ENCODE results near the gene TTN. TPM values are rescaled to one million over a fixed set of nuclear protein-coding genes. Genes with fewer than 3 reads are reported as not detected.
A peak's percentile ranks its signal among the peaks of the same experiment; 100 is the strongest.

The TTN gene
- total RNA-seq, 1 experiment from 2014 or later = not detected

DNA sequence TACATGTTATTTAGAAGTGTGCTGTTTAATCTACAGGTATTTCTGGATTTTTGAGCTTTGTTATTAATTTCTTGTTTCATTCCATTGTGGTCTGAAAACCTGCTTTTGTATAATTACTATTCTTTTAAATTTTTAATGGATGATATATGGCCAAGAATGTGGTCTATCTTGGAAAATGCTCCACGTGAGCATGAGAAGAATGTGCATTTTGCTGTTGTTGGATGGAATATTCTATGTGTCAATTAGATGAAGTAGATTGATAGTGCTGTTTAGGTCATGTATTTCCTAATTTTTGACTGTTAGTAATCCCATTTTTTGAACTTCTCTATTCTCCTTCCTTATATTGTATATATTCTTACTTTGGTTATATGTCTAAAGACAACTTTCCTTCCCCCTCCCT, 19.9 kb upstream of the TTN start:
- Histone ChIP-seq H3K27me3 (no peaks in the 10 kb centered on the region), H3K36me3 (no peaks in the 10 kb centered on the region), H3K4me3 (no peak overlapping the region), H3K9me3 (no peaks in the 10 kb centered on the region)
- DNase-seq = no peak

GRCh38 chr2:178825183-178825582, 18.0 kb upstream of the TTN start:
- H3K4me3 ChIP-seq = no peak overlapping the region
- H3K9me3 ChIP-seq = no peaks in the 10 kb centered on the region
- H3K36me3 ChIP-seq = no peaks in the 10 kb centered on the region
- DNase-seq = peak; percentile 11
- no peaks in the 10 kb centered on the region for H3K27me3 ChIP-seq

DNA sequence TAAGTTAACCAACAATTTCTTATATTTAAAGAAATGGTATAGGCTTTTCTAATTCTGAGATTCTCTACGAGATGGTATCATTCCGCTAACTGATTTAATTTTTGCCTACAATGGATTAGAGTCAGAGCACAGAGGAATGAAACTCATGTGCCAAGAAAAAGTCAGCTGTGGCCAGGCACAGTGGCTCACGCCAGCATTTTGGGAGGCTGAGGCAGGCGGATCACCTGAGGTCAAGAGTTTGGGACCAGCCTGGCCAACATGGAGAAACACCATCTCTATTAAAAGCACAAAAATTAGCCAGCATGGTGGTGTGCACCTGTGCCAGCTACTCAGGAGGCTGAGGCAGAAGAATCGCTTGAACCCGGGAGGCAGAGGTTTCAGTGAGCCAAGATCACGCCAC, 17.0 kb upstream of the TTN start:
- Histone ChIP-seq H3K27me3 (no peaks in the 10 kb centered on the region), H3K9me3 (no peaks in the 10 kb centered on the region), H3K36me3 (no peaks in the 10 kb centered on the region), H3K4me3 (no peak overlapping the region)
- no peak for DNase-seq

DNA sequence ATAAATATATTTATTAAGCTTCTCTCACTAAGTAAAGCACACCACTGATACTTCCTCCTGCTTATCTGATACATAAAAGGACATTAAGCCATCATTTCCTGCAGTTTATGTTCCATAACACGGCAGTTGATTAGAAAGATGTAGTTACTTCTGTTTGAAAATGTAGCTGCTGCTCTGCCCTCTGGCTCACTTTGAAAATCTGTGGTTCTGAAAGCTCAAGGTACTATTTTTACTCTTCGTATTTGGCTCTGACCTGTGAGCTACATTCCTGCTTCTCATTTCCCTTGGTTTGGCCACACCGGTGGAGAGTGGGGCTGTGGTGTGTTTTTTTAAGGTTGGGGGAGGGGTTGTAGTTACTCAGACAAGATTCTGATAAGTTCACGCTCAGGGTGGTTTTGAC, 12.8 kb upstream of the TTN start:
- Histone ChIP-seq H3K36me3 (no peaks in the 10 kb centered on the region), H3K9me3 (no peaks in the 10 kb centered on the region), H3K27me3 (no peaks in the 10 kb centered on the region), H3K4me3 (no peak overlapping the region)
- no peak for DNase-seq

DNA sequence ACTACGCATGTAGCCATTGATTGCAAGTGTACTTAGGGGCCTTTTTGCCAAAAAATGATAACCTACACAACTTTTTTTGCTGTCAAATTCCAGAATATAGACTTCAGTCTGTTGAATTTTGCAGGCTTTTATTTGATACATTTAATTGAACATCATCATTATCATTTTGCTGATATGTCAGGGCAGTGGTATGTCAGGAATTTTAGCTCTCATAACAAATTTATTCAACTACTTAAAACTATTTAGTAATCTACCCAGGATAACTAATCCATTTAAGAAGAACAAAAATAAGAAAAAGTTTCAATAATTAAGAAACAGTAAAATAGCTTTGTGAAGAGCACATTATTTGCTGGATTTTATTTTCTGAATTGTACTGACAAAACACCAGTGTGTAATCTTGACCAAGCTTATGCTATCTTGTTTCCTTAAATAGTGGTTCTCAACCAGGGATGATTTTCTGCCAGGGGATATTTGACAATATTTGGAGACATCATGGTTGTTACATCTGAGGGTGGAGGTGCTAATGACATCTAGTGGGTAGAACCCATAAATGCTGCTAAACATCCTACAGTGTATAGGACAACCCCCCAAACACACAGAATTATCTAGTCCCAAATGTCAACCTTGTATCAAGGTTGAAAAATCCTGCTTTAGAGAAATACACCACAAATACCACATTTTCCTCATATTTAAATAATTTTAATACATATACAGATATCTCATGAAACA, 12.1 kb upstream of the TTN start:
- no peak for DNase-seq
- no peak overlapping the region for H3K4me3 ChIP-seq
- H3K27me3 ChIP-seq = no peaks in the 10 kb centered on the region
- H3K9me3 ChIP-seq = no peaks in the 10 kb centered on the region
- H3K36me3 ChIP-seq = no peaks in the 10 kb centered on the region

GRCh38 chr2:178811901-178812300, 4.7 kb upstream of the TTN start:
- H3K27me3 ChIP-seq = no peaks in the 10 kb centered on the region
- no peak for DNase-seq
- H3K36me3 ChIP-seq = no peaks in the 10 kb centered on the region
- H3K9me3 ChIP-seq = no peaks in the 10 kb centered on the region
- no peak overlapping the region for H3K4me3 ChIP-seq

DNA sequence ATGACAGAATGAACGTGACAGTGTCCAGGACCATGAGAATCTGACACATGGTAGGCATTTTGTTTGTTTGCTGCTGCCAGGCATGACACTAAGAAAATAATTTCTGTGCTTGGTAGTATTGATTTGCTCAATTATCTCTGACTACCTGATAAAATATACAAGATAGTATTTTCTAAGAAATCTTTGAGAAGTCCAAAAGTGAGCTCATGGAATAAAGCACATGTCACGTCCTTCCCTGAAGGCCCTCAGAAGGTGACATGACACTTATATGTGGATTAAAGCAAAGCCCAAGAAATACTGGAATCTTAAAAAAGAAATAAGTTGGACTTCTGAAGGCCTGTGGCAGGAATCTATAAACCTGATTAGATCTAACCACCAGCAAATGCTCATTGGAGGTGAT, 3.8 kb upstream of the TTN start:
- no peaks in the 10 kb centered on the region for H3K27me3 ChIP-seq
- H3K4me3 ChIP-seq = no peak overlapping the region
- no peak for DNase-seq
- no peaks in the 10 kb centered on the region for H3K36me3 ChIP-seq
- no peaks in the 10 kb centered on the region for H3K9me3 ChIP-seq

DNA sequence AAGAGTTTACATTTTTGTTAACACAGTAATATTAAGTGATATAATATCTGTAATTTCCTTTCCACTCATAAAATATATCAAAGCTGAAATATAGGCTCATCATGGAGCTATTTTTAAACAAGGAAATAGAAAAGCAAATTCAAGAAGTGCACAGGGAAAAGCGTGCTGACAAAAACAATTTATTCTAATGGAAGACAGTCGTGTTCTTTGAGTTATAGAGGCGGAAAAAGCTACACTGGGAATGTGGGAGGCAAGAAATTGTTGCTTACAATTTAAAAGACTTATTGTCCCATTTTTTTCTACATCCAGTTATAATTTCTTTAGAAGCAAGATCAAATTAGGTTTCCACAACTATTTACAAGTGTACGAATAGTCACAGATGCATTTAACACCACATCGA, 3.2 kb upstream of the TTN start:
- H3K36me3 ChIP-seq = no peaks in the 10 kb centered on the region
- no peaks in the 10 kb centered on the region for H3K9me3 ChIP-seq
- no peak overlapping the region for H3K4me3 ChIP-seq
- no peak for DNase-seq
- no peaks in the 10 kb centered on the region for H3K27me3 ChIP-seq

- Histone ChIP-seq H3K4me3 (no peak overlapping the region), H3K27me3 (no peaks in the 10 kb centered on the region), H3K9me3 (no peaks in the 10 kb centered on the region), H3K36me3 (no peaks in the 10 kb centered on the region)
- no peak for DNase-seq
These were observed 680 bp downstream of the TTN start for GRCh38 chr2:178806543-178806942.

DNA sequence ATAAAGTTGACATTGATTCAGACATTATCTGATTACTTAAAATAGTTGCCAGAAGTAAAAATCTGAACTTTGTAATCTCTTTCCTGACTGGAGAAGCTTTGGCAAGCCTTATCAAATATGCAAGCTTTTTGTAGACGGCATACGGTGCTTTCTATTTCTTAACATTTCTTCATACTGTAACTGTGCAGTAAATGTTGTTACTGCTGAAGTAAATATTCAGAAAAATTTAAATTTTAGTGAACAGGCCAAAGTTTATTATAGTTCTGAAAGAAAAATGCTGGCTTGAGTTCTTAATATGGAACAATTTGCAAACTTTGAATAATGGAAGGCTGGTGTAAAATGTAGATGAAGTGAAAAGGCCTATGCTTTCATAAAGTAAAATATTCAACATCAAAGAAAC, 1.8 kb downstream of the TTN start:
- Histone ChIP-seq H3K9me3 (no peaks in the 10 kb centered on the region), H3K36me3 (no peaks in the 10 kb centered on the region), H3K27me3 (no peaks in the 10 kb centered on the region), H3K4me3 (no peak overlapping the region)
- DNase-seq = no peak

DNA sequence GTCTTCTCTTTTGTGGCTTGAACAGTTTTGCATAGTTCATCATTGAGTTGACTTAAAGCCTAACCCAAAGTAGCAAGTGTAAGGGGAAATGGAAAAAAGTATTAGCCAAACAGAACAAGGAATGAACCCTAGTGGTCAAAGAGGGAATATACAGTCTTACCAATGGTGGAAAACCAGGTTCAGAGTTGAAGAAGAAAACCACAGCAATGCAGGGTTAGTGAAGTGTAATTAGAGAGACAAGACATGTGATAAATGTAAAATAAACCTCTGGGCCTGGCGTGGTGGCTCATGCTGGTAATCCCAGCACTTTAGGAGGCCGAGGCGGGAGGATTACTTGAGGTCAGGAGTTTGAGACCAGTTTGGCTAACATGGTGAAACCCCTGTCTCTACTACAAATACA, 2.4 kb downstream of the TTN start:
- no peak for DNase-seq
- Histone ChIP-seq H3K27me3 (no peaks in the 10 kb centered on the region), H3K9me3 (no peaks in the 10 kb centered on the region), H3K4me3 (no peak overlapping the region), H3K36me3 (no peaks in the 10 kb centered on the region)

- Histone ChIP-seq H3K4me3 (no peak overlapping the region), H3K27me3 (no peaks in the 10 kb centered on the region), H3K36me3 (no peaks in the 10 kb centered on the region), H3K9me3 (no peaks in the 10 kb centered on the region)
- no peak for DNase-seq
These were observed 6.7 kb downstream of the TTN start for GRCh38 chr2:178800510-178800909.

DNA sequence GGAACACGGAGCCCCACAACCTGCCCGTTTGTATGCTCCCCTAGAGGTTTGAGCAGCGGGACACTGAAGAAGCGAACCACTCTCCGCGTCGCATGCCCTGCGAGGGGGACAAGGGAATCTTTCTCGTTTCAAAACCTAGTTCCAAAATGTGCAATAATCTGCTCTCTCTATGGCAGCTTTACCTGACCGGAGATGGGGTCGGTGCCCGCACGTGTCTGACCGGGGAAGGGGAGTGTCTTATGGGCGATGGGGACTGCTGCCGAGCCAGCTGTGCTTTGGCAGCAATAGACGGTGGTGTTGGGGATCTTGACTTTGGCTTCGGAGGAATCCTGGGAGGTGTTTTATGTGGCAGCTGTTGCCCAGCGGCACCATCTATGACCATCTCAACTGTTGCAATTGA, 7.9 kb downstream of the TTN start:
- Histone ChIP-seq H3K36me3 (no peaks in the 10 kb centered on the region), H3K27me3 (no peaks in the 10 kb centered on the region), H3K4me3 (no peak overlapping the region), H3K9me3 (no peaks in the 10 kb centered on the region)
- DNase-seq = no peak

- Histone ChIP-seq H3K9me3 (no peaks in the 10 kb centered on the region), H3K36me3 (no peaks in the 10 kb centered on the region), H3K4me3 (no peak overlapping the region), H3K27me3 (no peaks in the 10 kb centered on the region)
- no peak for DNase-seq
These were observed 11.0 kb downstream of the TTN start for GRCh38 chr2:178796079-178796677.

GRCh38 chr2:178787934-178788333, 19.3 kb downstream of the TTN start:
- peaks cover 5% of the 10 kb centered on the region for H3K27me3 ChIP-seq
- H3K9me3 ChIP-seq = no peaks in the 10 kb centered on the region
- H3K4me3 ChIP-seq = no peak overlapping the region
- no peak for DNase-seq
- no peaks in the 10 kb centered on the region for H3K36me3 ChIP-seq

DNA sequence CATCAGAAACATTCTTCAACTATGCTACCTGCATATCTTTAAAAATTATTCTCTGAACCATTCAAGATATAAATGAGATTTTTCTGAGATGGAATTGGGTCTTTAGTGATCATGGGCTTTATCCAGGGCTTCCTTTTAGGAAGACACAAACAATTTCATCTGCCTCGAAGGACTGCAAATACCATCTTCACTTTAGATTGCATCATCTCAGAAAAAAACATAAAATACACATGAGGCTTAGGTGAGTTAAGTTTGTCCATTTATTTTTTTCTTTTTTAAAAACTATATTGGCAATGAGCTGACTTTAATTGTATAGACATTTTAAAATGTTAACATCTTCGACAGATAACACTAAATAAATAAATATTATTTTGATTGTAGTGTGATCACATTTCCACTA, 20.1 kb downstream of the TTN start:
- no peak overlapping the region for H3K4me3 ChIP-seq
- no peaks in the 10 kb centered on the region for H3K9me3 ChIP-seq
- H3K27me3 ChIP-seq = peaks cover 5% of the 10 kb centered on the region
- no peaks in the 10 kb centered on the region for H3K36me3 ChIP-seq
- no peak for DNase-seq

- no peak overlapping the region for H3K4me3 ChIP-seq
- H3K27me3 ChIP-seq = no peaks in the 10 kb centered on the region
- DNase-seq = no peak
- no peaks in the 10 kb centered on the region for H3K9me3 ChIP-seq
- H3K36me3 ChIP-seq = no peaks in the 10 kb centered on the region
These were observed 23.3 kb downstream of the TTN start for GRCh38 chr2:178783889-178784288.

GRCh38 chr2:178782236-178782635, 25.0 kb downstream of the TTN start:
- DNase-seq = no peak
- Histone ChIP-seq H3K4me3 (no peak overlapping the region), H3K9me3 (no peaks in the 10 kb centered on the region), H3K36me3 (no peaks in the 10 kb centered on the region), H3K27me3 (no peaks in the 10 kb centered on the region)
